Measurements from ENCODE around the gene CDH23. TPM values are rescaled to one million over a fixed set of nuclear protein-coding genes. Genes with fewer than 3 reads are reported as not detected.

CDH23 gene
- total and polyA plus RNA-seq, 2 experiments from 2014 or later, result 0.08 TPM; not detected in 1

GRCh38 chr10:71471957-71472365 is 75.2 kb downstream of the CDH23 start:
- no peak overlapping the region for H3K4me3 ChIP-seq
- H3K27me3 ChIP-seq (replicated peaks; ENCODE audit: insufficient read depth), result peaks cover 28% of the 10 kb centered on the region
- 17 to 20% methylated on average over 6 of the region's 6 CpGs for WGBS, 2 experiments (ENCODE audit: low coverage in 1 of 2, low lambda C conversion rate in 2 of 2, missing lambda C conversion rate in 2 of 2)
- in situ Hi-C loops (cut with MboI), result no loop called here
- no peaks in the 10 kb centered on the region for H3K79me2 ChIP-seq (ENCODE audit: insufficient read depth)
- H3K36me3 ChIP-seq (ENCODE audit: low read depth), result no peaks in the 10 kb centered on the region
- DNase-seq, result no peak
- H3K9me2 ChIP-seq (ENCODE audit: insufficient read depth), result no peaks in the 10 kb centered on the region
- no peaks in the 10 kb centered on the region for H3F3A ChIP-seq (ENCODE audit: insufficient read depth)
- no peak overlapping the region for H3K27ac ChIP-seq
- H4K20me1 ChIP-seq (ENCODE audit: insufficient read depth), result no peaks in the 10 kb centered on the region
- no peak overlapping the region for H3K4me2 ChIP-seq (ENCODE audit: unreplicated experiment)
- no peaks in the 10 kb centered on the region for H3K9me3 ChIP-seq (ENCODE audit: low read depth)
- no peak overlapping the region for H3K9ac ChIP-seq
- H2AFZ ChIP-seq, result no peak overlapping the region
- TF ChIP-seq EZH2 (IDR thresholded peaks at IDR 0.05; ENCODE audit: insufficient read depth, poor library complexity, severe bottlenecking) (no peak), EZH2phosphoT487 (IDR thresholded peaks at IDR 0.05; ENCODE audit: insufficient read depth, low read depth) (no peak)
- H3K4me1 ChIP-seq (ENCODE audit: insufficient read depth), result no peaks in the 10 kb centered on the region

- H3K79me2 ChIP-seq (ENCODE audit: insufficient read depth), result no peaks in the 10 kb centered on the region
- H3K4me2 ChIP-seq (ENCODE audit: unreplicated experiment), result no peak overlapping the region
- no peaks in the 10 kb centered on the region for H3K4me1 ChIP-seq (ENCODE audit: insufficient read depth)
- H3K9ac ChIP-seq, result no peak overlapping the region
- H3K9me3 ChIP-seq (ENCODE audit: low read depth), result no peaks in the 10 kb centered on the region
- 57% methylated on average over 4 of the region's 4 CpGs for WGBS, 2 experiments (ENCODE audit: low coverage in 1 of 2, low lambda C conversion rate in 2 of 2, missing lambda C conversion rate in 2 of 2)
- no peaks in the 10 kb centered on the region for H3F3A ChIP-seq (ENCODE audit: insufficient read depth)
- TF ChIP-seq EZH2 (IDR thresholded peaks at IDR 0.05; ENCODE audit: insufficient read depth, poor library complexity, severe bottlenecking) (no peak), EZH2phosphoT487 (IDR thresholded peaks at IDR 0.05; ENCODE audit: insufficient read depth, low read depth) (no peak)
- no peaks in the 10 kb centered on the region for H3K36me3 ChIP-seq (ENCODE audit: low read depth)
- H3K9me2 ChIP-seq (ENCODE audit: insufficient read depth), result no peaks in the 10 kb centered on the region
- in situ Hi-C loops (cut with MboI), result no loop called here
- peaks cover 33% of the 10 kb centered on the region for H3K27me3 ChIP-seq (replicated peaks; ENCODE audit: insufficient read depth)
- H3K27ac ChIP-seq, result no peak overlapping the region
- no peaks in the 10 kb centered on the region for H4K20me1 ChIP-seq (ENCODE audit: insufficient read depth)
- H2AFZ ChIP-seq, result no peak overlapping the region
- DNase-seq, result no peak
- no peak overlapping the region for H3K4me3 ChIP-seq
Observed at GRCh38 chr10:71472466-71472865, 75.7 kb downstream of the CDH23 start.

DNA sequence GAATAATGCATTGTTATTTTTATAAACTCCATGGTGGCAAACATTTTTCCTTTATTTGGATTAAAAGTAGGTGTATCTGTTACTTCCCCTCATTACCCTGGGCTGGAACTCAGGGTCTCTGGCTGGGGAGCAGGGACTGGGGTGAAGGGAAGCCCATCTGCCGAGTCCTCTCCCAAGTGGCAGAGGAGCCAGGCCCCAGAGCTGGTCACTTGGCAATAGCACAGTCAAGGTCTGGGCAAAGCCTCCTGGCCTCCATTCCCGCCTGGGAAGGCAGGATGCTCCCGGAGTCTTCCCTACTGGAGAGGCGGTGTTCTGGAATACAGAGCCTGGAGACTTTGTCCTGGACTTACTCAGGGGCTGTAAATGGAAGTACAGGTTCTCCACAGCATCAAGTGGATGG is 76.2 kb downstream of the CDH23 start:
- no peak overlapping the region for H3K4me2 ChIP-seq (ENCODE audit: unreplicated experiment)
- no peaks in the 10 kb centered on the region for H4K20me1 ChIP-seq (ENCODE audit: insufficient read depth)
- H3K4me1 ChIP-seq (ENCODE audit: insufficient read depth), result no peaks in the 10 kb centered on the region
- H3F3A ChIP-seq (ENCODE audit: insufficient read depth), result no peaks in the 10 kb centered on the region
- DNase-seq, result no peak
- H2AFZ ChIP-seq, result no peak overlapping the region
- no peaks in the 10 kb centered on the region for H3K79me2 ChIP-seq (ENCODE audit: insufficient read depth)
- H3K27me3 ChIP-seq (replicated peaks; ENCODE audit: insufficient read depth), result peaks cover 37% of the 10 kb centered on the region
- no peak overlapping the region for H3K4me3 ChIP-seq
- no peak overlapping the region for H3K9ac ChIP-seq
- WGBS, 2 experiments (ENCODE audit: low coverage in 1 of 2, low lambda C conversion rate in 2 of 2, missing lambda C conversion rate in 2 of 2), result 76 to 83% methylated on average over 4 of the region's 4 CpGs
- no peak for TF ChIP-seq EZH2 (IDR thresholded peaks at IDR 0.05; ENCODE audit: insufficient read depth, poor library complexity, severe bottlenecking)
- TF ChIP-seq EZH2phosphoT487 (IDR thresholded peaks at IDR 0.05; ENCODE audit: insufficient read depth, low read depth), result no peak
- H3K9me2 ChIP-seq (ENCODE audit: insufficient read depth), result no peaks in the 10 kb centered on the region
- no peaks in the 10 kb centered on the region for H3K36me3 ChIP-seq (ENCODE audit: low read depth)
- no peaks in the 10 kb centered on the region for H3K9me3 ChIP-seq (ENCODE audit: low read depth)
- in situ Hi-C loops (cut with MboI), result no loop called here
- H3K27ac ChIP-seq, result no peak overlapping the region

GRCh38 chr10:71473671-71474599 is 77.2 kb downstream of the CDH23 start:
- Histone ChIP-seq H2AFZ (no peak overlapping the region), H4K20me1 (ENCODE audit: insufficient read depth) (no peaks in the 10 kb centered on the region), H3K27ac (no peak overlapping the region), H3K9me2 (ENCODE audit: insufficient read depth) (no peaks in the 10 kb centered on the region), H3K4me3 (no peak overlapping the region), H3K9me3 (ENCODE audit: low read depth) (no peaks in the 10 kb centered on the region), H3K4me2 (ENCODE audit: unreplicated experiment) (no peak overlapping the region), H3K79me2 (ENCODE audit: insufficient read depth) (no peaks in the 10 kb centered on the region), H3K9ac (no peak overlapping the region), H3K4me1 (ENCODE audit: insufficient read depth) (no peaks in the 10 kb centered on the region), H3K36me3 (ENCODE audit: low read depth) (no peaks in the 10 kb centered on the region), H3F3A (ENCODE audit: insufficient read depth) (no peaks in the 10 kb centered on the region), H3K27me3 (replicated peaks; ENCODE audit: insufficient read depth) (peaks cover 46% of the 10 kb centered on the region)
- no peak for DNase-seq
- 57 to 68% methylated on average over 11 of the region's 11 CpGs for WGBS, 2 experiments (ENCODE audit: low coverage in 1 of 2, low lambda C conversion rate in 2 of 2, missing lambda C conversion rate in 2 of 2)
- in situ Hi-C loops (cut with MboI), result no loop called here
- TF ChIP-seq EZH2 (IDR thresholded peaks at IDR 0.05; ENCODE audit: insufficient read depth, poor library complexity, severe bottlenecking), result no peak
- TF ChIP-seq EZH2phosphoT487 (IDR thresholded peaks at IDR 0.05; ENCODE audit: insufficient read depth, low read depth), result no peak

Measured in GM23248 (cell line).